ENCODE measurements around the gene SLC6A1.

The SLC6A1 gene

GRCh38 chr3:11014253-11014652 lies 21.7 kb downstream of the SLC6A1 start:
- no peak for DNase-seq (ENCODE audit: low read depth)
- H3K4me3 ChIP-seq (ENCODE audit: low read depth, low read length), result no peak overlapping the region
- TF ChIP-seq, protein P1, sequence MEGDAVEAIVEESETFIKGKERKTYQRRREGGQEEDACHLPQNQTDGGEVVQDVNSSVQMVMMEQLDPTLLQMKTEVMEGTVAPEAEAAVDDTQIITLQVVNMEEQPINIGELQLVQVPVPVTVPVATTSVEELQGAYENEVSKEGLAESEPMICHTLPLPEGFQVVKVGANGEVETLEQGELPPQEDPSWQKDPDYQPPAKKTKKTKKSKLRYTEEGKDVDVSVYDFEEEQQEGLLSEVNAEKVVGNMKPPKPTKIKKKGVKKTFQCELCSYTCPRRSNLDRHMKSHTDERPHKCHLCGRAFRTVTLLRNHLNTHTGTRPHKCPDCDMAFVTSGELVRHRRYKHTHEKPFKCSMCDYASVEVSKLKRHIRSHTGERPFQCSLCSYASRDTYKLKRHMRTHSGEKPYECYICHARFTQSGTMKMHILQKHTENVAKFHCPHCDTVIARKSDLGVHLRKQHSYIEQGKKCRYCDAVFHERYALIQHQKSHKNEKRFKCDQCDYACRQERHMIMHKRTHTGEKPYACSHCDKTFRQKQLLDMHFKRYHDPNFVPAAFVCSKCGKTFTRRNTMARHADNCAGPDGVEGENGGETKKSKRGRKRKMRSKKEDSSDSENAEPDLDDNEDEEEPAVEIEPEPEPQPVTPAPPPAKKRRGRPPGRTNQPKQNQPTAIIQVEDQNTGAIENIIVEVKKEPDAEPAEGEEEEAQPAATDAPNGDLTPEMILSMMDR (IDR thresholded peaks at IDR 0.05; ENCODE audit: insufficient read depth, low read depth, low read length, missing control alignments), result no peak

GRCh38 chr3:11014752-11015151 lies 22.2 kb downstream of the SLC6A1 start:
- H3K4me3 ChIP-seq (ENCODE audit: low read depth, low read length), result no peak overlapping the region
- TF ChIP-seq, protein P1 (IDR thresholded peaks at IDR 0.05; ENCODE audit: insufficient read depth, low read depth, low read length, missing control alignments), result no peak
- no peak for DNase-seq (ENCODE audit: low read depth)

DNA sequence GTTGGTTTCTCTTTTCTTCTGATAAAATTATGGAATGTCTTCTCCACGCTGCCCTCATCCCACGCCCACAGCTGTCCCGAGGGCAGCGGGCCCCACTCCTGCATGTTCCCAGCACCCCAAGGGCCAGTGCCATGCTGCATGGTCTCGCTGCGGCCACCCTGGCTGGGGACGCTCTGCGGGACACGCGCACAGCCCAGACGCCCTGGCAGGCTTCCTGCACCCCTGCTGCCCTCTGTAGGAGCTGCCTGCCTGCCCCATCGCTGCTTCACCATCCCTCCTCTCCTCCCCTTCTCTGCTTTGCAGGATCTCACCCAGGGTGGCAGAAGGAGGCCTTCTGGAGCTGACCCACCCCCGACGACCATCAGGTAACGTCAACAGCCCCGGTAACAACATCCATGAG lies 22.8 kb downstream of the SLC6A1 start:
- DNase-seq (ENCODE audit: low read depth), result no peak
- TF ChIP-seq, protein P1 (IDR thresholded peaks at IDR 0.05; ENCODE audit: insufficient read depth, low read depth, low read length, missing control alignments), result no peak
- no peak overlapping the region for H3K4me3 ChIP-seq (ENCODE audit: low read depth, low read length)

DNA sequence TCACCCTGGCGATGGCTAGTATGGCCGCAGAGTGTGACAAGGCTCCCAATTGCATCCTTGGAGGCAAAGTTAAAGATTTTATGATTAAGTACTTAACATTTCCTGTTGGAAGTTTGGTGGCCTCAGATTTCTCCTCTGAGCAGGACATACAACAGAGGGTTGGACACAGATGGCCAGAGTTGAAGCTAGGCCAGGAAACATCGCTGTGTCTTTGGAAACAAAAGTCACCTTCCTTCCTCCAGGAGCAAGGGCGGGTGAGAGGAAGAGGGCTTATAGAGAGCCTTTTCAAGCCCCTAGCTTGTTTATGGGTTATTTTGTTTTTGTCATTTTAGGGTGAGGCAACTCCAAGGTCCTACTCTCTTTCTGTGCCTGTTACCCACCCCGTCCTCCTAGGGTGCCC lies 24.2 kb downstream of the SLC6A1 start:
- no peak for DNase-seq (ENCODE audit: low read depth)
- H3K4me3 ChIP-seq (ENCODE audit: low read depth, low read length), result no peak overlapping the region
- TF ChIP-seq, protein P1 (IDR thresholded peaks at IDR 0.05; ENCODE audit: insufficient read depth, low read depth, low read length, missing control alignments), result no peak

- no peak for DNase-seq (ENCODE audit: low read depth)
- TF ChIP-seq, protein P1 (IDR thresholded peaks at IDR 0.05; ENCODE audit: insufficient read depth, low read depth, low read length, missing control alignments), result no peak
- H3K4me3 ChIP-seq (ENCODE audit: low read depth, low read length), result no peak overlapping the region
Observed at GRCh38 chr3:11019116-11019819, 26.7 kb downstream of the SLC6A1 start.

GRCh38 chr3:11020764-11021163 lies 28.2 kb downstream of the SLC6A1 start:
- H3K4me3 ChIP-seq (ENCODE audit: low read depth, low read length), result no peak overlapping the region
- TF ChIP-seq, protein P1 (IDR thresholded peaks at IDR 0.05; ENCODE audit: insufficient read depth, low read depth, low read length, missing control alignments), result no peak
- no peak for DNase-seq (ENCODE audit: low read depth)

DNA sequence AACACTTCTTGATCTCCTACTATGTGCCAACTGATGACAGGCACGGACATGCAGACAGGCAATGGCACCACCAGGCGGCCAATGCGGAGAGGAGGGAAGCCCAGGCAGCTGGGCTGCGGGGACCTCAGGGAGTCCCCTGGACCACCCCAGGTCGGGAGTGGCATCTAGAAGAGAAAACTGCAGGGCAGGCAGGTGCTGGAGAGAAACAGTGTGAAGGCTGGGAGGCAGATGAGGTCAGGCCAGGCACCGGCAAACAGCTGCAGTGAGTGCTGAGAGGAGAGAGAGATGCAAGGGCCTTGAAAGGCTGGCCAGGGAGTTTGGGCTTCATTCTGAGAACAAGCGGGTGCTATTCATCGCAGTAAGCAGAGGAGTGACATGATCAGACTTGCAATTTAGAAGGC lies 29.1 kb downstream of the SLC6A1 start:
- no peak overlapping the region for H3K4me3 ChIP-seq (ENCODE audit: low read depth, low read length)
- TF ChIP-seq, protein P1 (IDR thresholded peaks at IDR 0.05; ENCODE audit: insufficient read depth, low read depth, low read length, missing control alignments), result no peak
- no peak for DNase-seq (ENCODE audit: low read depth)

Data from GM12865 (cell line).